Measurements from ENCODE around the gene SORCS3.

DNA sequence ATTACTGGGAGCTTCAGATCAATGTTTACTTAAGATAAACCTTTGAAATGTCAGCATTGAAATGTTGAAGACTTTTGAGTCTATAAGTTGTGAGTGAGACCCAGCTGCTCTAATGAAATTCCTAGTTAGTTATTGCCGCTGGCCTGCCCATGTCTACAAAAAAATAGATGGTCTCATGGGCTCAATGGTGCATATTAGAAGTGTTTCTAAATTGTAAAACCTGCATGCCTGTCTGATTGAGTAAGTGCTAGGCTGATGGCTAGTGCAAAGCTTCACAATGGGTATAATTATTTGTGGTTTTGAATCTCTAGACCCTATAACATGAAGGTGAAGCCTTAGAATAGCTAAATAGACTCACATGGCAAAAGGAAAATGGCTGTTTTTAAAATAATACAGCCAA is 234.5 kb downstream of the SORCS3 start:
- TF ChIP-seq, protein P1, sequence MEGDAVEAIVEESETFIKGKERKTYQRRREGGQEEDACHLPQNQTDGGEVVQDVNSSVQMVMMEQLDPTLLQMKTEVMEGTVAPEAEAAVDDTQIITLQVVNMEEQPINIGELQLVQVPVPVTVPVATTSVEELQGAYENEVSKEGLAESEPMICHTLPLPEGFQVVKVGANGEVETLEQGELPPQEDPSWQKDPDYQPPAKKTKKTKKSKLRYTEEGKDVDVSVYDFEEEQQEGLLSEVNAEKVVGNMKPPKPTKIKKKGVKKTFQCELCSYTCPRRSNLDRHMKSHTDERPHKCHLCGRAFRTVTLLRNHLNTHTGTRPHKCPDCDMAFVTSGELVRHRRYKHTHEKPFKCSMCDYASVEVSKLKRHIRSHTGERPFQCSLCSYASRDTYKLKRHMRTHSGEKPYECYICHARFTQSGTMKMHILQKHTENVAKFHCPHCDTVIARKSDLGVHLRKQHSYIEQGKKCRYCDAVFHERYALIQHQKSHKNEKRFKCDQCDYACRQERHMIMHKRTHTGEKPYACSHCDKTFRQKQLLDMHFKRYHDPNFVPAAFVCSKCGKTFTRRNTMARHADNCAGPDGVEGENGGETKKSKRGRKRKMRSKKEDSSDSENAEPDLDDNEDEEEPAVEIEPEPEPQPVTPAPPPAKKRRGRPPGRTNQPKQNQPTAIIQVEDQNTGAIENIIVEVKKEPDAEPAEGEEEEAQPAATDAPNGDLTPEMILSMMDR (IDR thresholded peaks at IDR 0.05; ENCODE audit: low read depth, low read length, poor library complexity, severe bottlenecking): no peak
- TF ChIP-seq EZH2phosphoT487 (IDR thresholded peaks at IDR 0.05; ENCODE audit: borderline replicate concordance, low read length): no peak
